ENCODE data around the gene ERBIN.

GRCh38 chr5:66002415-66002814 lies 76.0 kb downstream of the ERBIN start:
- TF ChIP-seq POU5F1 (IDR thresholded peaks at IDR 0.05; ENCODE audit: low read depth, low read length), result no peak
- TF ChIP-seq HDAC2 (IDR thresholded peaks at IDR 0.05; ENCODE audit: borderline replicate concordance in 1 of 2, low read depth in 2 of 2, low read length in 2 of 2), result no peak
- TF ChIP-seq, protein P1, sequence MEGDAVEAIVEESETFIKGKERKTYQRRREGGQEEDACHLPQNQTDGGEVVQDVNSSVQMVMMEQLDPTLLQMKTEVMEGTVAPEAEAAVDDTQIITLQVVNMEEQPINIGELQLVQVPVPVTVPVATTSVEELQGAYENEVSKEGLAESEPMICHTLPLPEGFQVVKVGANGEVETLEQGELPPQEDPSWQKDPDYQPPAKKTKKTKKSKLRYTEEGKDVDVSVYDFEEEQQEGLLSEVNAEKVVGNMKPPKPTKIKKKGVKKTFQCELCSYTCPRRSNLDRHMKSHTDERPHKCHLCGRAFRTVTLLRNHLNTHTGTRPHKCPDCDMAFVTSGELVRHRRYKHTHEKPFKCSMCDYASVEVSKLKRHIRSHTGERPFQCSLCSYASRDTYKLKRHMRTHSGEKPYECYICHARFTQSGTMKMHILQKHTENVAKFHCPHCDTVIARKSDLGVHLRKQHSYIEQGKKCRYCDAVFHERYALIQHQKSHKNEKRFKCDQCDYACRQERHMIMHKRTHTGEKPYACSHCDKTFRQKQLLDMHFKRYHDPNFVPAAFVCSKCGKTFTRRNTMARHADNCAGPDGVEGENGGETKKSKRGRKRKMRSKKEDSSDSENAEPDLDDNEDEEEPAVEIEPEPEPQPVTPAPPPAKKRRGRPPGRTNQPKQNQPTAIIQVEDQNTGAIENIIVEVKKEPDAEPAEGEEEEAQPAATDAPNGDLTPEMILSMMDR (IDR thresholded peaks at IDR 0.05; ENCODE audit: control extremely low read depth in 1 of 3, insufficient read depth in 1 of 3, low read depth in 1 of 3, low read length in 3 of 3), result no peak
- TF ChIP-seq YY1 (IDR thresholded peaks at IDR 0.05; ENCODE audit: low read depth, low read length), result no peak
- TF ChIP-seq POLR2A (IDR thresholded peaks at IDR 0.05; ENCODE audit: control extremely low read depth in 1 of 2, low read depth in 2 of 2, low read length in 2 of 2), result no peak
- TF ChIP-seq, protein P2, sequence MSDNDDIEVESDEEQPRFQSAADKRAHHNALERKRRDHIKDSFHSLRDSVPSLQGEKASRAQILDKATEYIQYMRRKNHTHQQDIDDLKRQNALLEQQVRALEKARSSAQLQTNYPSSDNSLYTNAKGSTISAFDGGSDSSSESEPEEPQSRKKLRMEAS (IDR thresholded peaks at IDR 0.05), result no peak
- no peak for TF ChIP-seq CREB1 (IDR thresholded peaks at IDR 0.05)
- TF ChIP-seq TEAD4 (IDR thresholded peaks at IDR 0.05; ENCODE audit: low read depth, low read length), result no peak
